Trophoblast cell (in vitro differentiated cells and primary cell): ENCODE measurements around the gene ACTL8.

Experiments
- DNase-seq, 2 donors: peaks; one replicate each; pipeline ENCODE4 v3.0.0-alpha.2; 2016
- H2AFZ ChIP-seq: 2 replicates; pipeline ENCODE4 v1.6.1; 2013; ENCODE audit warnings: low read length, moderate library complexity, mild to moderate bottlenecking; ENCODE audit not compliant: insufficient read depth, poor library complexity
- H2AK5ac ChIP-seq: 2 replicates; pipeline ENCODE4 v1.6.1; 2013; ENCODE audit warnings: mild to moderate bottlenecking, low read length
- H2BK120ac ChIP-seq: 2 replicates; pipeline ENCODE4 v1.6.1; 2013; ENCODE audit warnings: low read length, mild to moderate bottlenecking, moderate library complexity; ENCODE audit not compliant: insufficient read depth, poor library complexity
- H2BK12ac ChIP-seq: 2 replicates; pipeline ENCODE4 v1.6.1; 2013; ENCODE audit warnings: mild to moderate bottlenecking, low read length, moderate library complexity
- H2BK5ac ChIP-seq: 2 replicates; pipeline ENCODE4 v1.6.1; 2013; ENCODE audit warnings: low read length, low read depth, moderate library complexity, mild to moderate bottlenecking; ENCODE audit not compliant: poor library complexity
- H3K14ac ChIP-seq: 2 replicates; pipeline ENCODE4 v1.6.1; 2013; ENCODE audit warnings: mild to moderate bottlenecking, low read length
- H3K18ac ChIP-seq: 2 replicates; pipeline ENCODE4 v1.6.1; 2013; ENCODE audit warnings: mild to moderate bottlenecking, low read length
- H3K23ac ChIP-seq: 2 replicates; pipeline ENCODE4 v1.6.1; 2013; ENCODE audit warnings: low read length
- H3K27ac ChIP-seq: 2 replicates; pipeline ENCODE4 v1.5.1; 2013; ENCODE audit warnings: low read depth, mild to moderate bottlenecking, inconsistent platforms, low read length, moderate library complexity
- H3K27me3 ChIP-seq: 2 replicates; pipeline ENCODE4 v1.6.1; 2013; ENCODE audit warnings: inconsistent platforms, mild to moderate bottlenecking, low read length, moderate library complexity; ENCODE audit not compliant: insufficient read depth
- H3K36me3 ChIP-seq, 2 experiments: 1 replicate in 1 of 2; 2 replicates in 1 of 2; pipeline ENCODE4 v1.6.1; 2013; ENCODE audit warnings: low read length in 2 of 2, mild to moderate bottlenecking in 2 of 2, moderate library complexity in 1 of 2; ENCODE audit not compliant: insufficient read depth in 2 of 2, control insufficient read depth in 1 of 2
- H3K4ac ChIP-seq: 2 replicates; pipeline ENCODE4 v1.6.1; 2013; ENCODE audit warnings: low read depth, mild to moderate bottlenecking, low read length, moderate library complexity
- H3K4me1 ChIP-seq, 2 experiments: 1 replicate in 1 of 2; 2 replicates in 1 of 2; pipeline ENCODE4 v1.6.1; 2013; ENCODE audit warnings: low read length in 2 of 2, mild to moderate bottlenecking in 2 of 2, moderate library complexity in 1 of 2; ENCODE audit not compliant: insufficient read depth in 2 of 2, control insufficient read depth in 1 of 2
- H3K4me2 ChIP-seq: 2 replicates; pipeline ENCODE4 v1.6.1; 2013; ENCODE audit warnings: inconsistent platforms, mild to moderate bottlenecking, low read length, moderate library complexity
- H3K4me3 ChIP-seq: 2 replicates; pipeline ENCODE4 v1.5.1; 2013; ENCODE audit warnings: mild to moderate bottlenecking, low read depth, low read length, inconsistent platforms
- H3K79me1 ChIP-seq: one replicate; pipeline ENCODE4 v1.6.1; 2013; ENCODE audit warnings: low read length
- H3K79me2 ChIP-seq: 2 replicates; pipeline ENCODE4 v1.6.1; 2013; ENCODE audit warnings: low read length, mild to moderate bottlenecking; ENCODE audit not compliant: control insufficient read depth, insufficient read depth, poor library complexity
- H3K9ac ChIP-seq: 2 replicates; pipeline ENCODE4 v1.6.1; 2013; ENCODE audit warnings: mild to moderate bottlenecking, low read length
- H3K9me3 ChIP-seq: 2 replicates; pipeline ENCODE4 v1.6.1; 2013; ENCODE audit warnings: low read depth, mild to moderate bottlenecking, control low read depth, inconsistent platforms, low read length; ENCODE audit not compliant: insufficient read depth
- H4K12ac ChIP-seq: 2 replicates; pipeline ENCODE4 v1.6.1; 2013; ENCODE audit warnings: low read depth, mild to moderate bottlenecking, low read length, moderate library complexity
- H4K8ac ChIP-seq: 2 replicates; pipeline ENCODE4 v1.6.1; 2013; ENCODE audit warnings: low read depth, mild to moderate bottlenecking, low read length, moderate library complexity
- H4K91ac ChIP-seq: one replicate; pipeline ENCODE4 v1.6.1; 2013; ENCODE audit warnings: low read depth, mild to moderate bottlenecking, low read length, moderate library complexity
- WGBS: extraction: QIAGEN DNeasy Blood & Tissue Kit; methylation state at CpG from one replicate; pipeline ENCODE4 v1.1.7; 2013; ENCODE audit warnings: missing lambda C conversion rate; ENCODE audit not compliant: insufficient read length, insufficient coverage; ENCODE audit errors: extremely low coverage; 5-methylcytosine and 5-hydroxymethylcytosine counted together

The ACTL8 gene

DNA sequence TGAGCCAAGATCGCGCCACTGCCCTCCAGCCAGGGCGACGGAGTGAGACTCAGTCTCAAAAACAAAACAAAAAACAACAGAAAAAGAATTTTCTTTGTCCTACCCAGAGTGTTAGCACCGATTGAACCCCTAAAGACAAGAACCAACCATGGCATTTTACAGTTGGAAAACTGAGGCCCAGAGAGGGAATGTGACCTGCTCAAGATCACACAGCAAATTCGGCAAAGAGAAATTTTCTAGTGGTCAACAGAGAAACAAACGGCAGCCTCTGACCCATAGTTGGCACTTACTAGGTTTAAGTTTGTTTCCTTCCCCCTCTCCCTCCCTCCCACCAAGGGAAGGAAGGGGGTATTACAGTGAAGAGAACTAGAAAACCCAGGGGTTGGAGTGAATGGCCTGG is 20.5 kb upstream of the ACTL8 start:
- Histone ChIP-seq H2AK5ac (no peak overlapping the region), H3K27me3 (no peaks in the 10 kb centered on the region), H2AFZ (no peak overlapping the region), H3K79me1 (no peaks in the 10 kb centered on the region), H4K12ac (no peak overlapping the region), H2BK5ac (no peak overlapping the region), H2BK12ac (no peak overlapping the region), H3K14ac (no peak overlapping the region), H3K9me3 (peaks cover 2% of the 10 kb centered on the region), H3K18ac (no peak overlapping the region), H3K9ac (no peak overlapping the region), H4K8ac (no peak overlapping the region), H3K79me2 (no peaks in the 10 kb centered on the region), H3K27ac (no peak overlapping the region), H2BK120ac (no peak overlapping the region), H3K36me3 (no peaks in the 10 kb centered on the region), H3K23ac (no peak overlapping the region), H3K4me2 (no peak overlapping the region), H3K4me3 (no peak overlapping the region), H4K91ac (no peak overlapping the region), H3K4ac (no peak overlapping the region), H3K4me1 (peaks cover 0 to 2% of the 10 kb centered on the region in 2 experiments)
- WGBS, result no CpG with 5 or more reads among the region's 7 CpGs
- DNase-seq, result no peak

GRCh38 chr1:17735348-17735747 is 19.8 kb upstream of the ACTL8 start:
- no peaks in the 10 kb centered on the region for H3K36me3 ChIP-seq
- no peak for DNase-seq
- no peak overlapping the region for H3K27ac ChIP-seq
- H3K4ac ChIP-seq, result no peak overlapping the region
- H3K79me2 ChIP-seq, result no peaks in the 10 kb centered on the region
- H3K18ac ChIP-seq, result no peak overlapping the region
- no peak overlapping the region for H3K9ac ChIP-seq
- no peak overlapping the region for H3K4me2 ChIP-seq
- no peak overlapping the region for H3K14ac ChIP-seq
- peaks cover 2% of the 10 kb centered on the region for H3K9me3 ChIP-seq
- H2BK120ac ChIP-seq, result no peak overlapping the region
- H4K8ac ChIP-seq, result no peak overlapping the region
- peaks cover 0 to 2% of the 10 kb centered on the region in 2 experiments for H3K4me1 ChIP-seq
- no CpG with 5 or more reads among the region's 2 CpGs for WGBS
- no peak overlapping the region for H2AK5ac ChIP-seq
- H2AFZ ChIP-seq, result no peak overlapping the region
- H3K27me3 ChIP-seq, result no peaks in the 10 kb centered on the region
- no peak overlapping the region for H4K91ac ChIP-seq
- no peak overlapping the region for H2BK12ac ChIP-seq
- H3K4me3 ChIP-seq, result no peak overlapping the region
- no peak overlapping the region for H2BK5ac ChIP-seq
- H3K23ac ChIP-seq, result no peak overlapping the region
- no peaks in the 10 kb centered on the region for H3K79me1 ChIP-seq
- H4K12ac ChIP-seq, result no peak overlapping the region

GRCh38 chr1:17735793-17736192 is 19.3 kb upstream of the ACTL8 start:
- no peak overlapping the region for H3K27ac ChIP-seq
- no peak overlapping the region for H2AK5ac ChIP-seq
- no peak overlapping the region for H4K91ac ChIP-seq
- no peak overlapping the region for H2BK12ac ChIP-seq
- peaks cover 2% of the 10 kb centered on the region for H3K9me3 ChIP-seq
- DNase-seq, result no peak
- H3K18ac ChIP-seq, result no peak overlapping the region
- H3K4me2 ChIP-seq, result no peak overlapping the region
- H2BK120ac ChIP-seq, result no peak overlapping the region
- H3K27me3 ChIP-seq, result no peaks in the 10 kb centered on the region
- no peaks in the 10 kb centered on the region for H3K4me1 ChIP-seq
- H2BK5ac ChIP-seq, result no peak overlapping the region
- no peaks in the 10 kb centered on the region for H3K79me1 ChIP-seq
- H3K36me3 ChIP-seq, result no peaks in the 10 kb centered on the region
- no peak overlapping the region for H3K23ac ChIP-seq
- no CpG with 5 or more reads among the region's 7 CpGs for WGBS
- no peak overlapping the region for H4K8ac ChIP-seq
- no peak overlapping the region for H3K14ac ChIP-seq
- H2AFZ ChIP-seq, result no peak overlapping the region
- H3K4me3 ChIP-seq, result no peak overlapping the region
- H3K79me2 ChIP-seq, result no peaks in the 10 kb centered on the region
- no peak overlapping the region for H4K12ac ChIP-seq
- no peak overlapping the region for H3K4ac ChIP-seq
- no peak overlapping the region for H3K9ac ChIP-seq

GRCh38 chr1:17736625-17737024 is 18.5 kb upstream of the ACTL8 start:
- H2AK5ac ChIP-seq, result no peak overlapping the region
- H4K8ac ChIP-seq, result no peak overlapping the region
- H3K4me2 ChIP-seq, result no peak overlapping the region
- no peak overlapping the region for H2BK120ac ChIP-seq
- H3K9ac ChIP-seq, result no peak overlapping the region
- no peak overlapping the region for H4K12ac ChIP-seq
- no peak for DNase-seq
- no peak overlapping the region for H3K23ac ChIP-seq
- WGBS, result no CpG with 5 or more reads among the region's 6 CpGs
- no peak overlapping the region for H3K4me3 ChIP-seq
- H3K27ac ChIP-seq, result no peak overlapping the region
- H3K36me3 ChIP-seq, result no peaks in the 10 kb centered on the region
- no peak overlapping the region for H2BK5ac ChIP-seq
- H3K14ac ChIP-seq, result no peak overlapping the region
- H4K91ac ChIP-seq, result no peak overlapping the region
- no peaks in the 10 kb centered on the region for H3K4me1 ChIP-seq
- H3K27me3 ChIP-seq, result no peaks in the 10 kb centered on the region
- no peaks in the 10 kb centered on the region for H3K79me2 ChIP-seq
- H2BK12ac ChIP-seq, result no peak overlapping the region
- H2AFZ ChIP-seq, result no peak overlapping the region
- no peak overlapping the region for H3K18ac ChIP-seq
- H3K79me1 ChIP-seq, result no peaks in the 10 kb centered on the region
- no peak overlapping the region for H3K4ac ChIP-seq
- peaks cover 2% of the 10 kb centered on the region for H3K9me3 ChIP-seq
